Measurements from ENCODE around the gene PPM1H. TPM values are rescaled to one million over a fixed set of nuclear protein-coding genes. Genes with fewer than 3 reads are reported as not detected.

The PPM1H gene
- total RNA-seq, 1 experiment from 2014 or later = 37.1 TPM

GRCh38 chr12:62635649-62636048, 299.3 kb downstream of the PPM1H start:
- peaks cover 40% of the 10 kb centered on the region for H3K27me3 Mint-ChIP-seq (ENCODE audit: low read depth)
- H3K4me3 Mint-ChIP-seq = no peak overlapping the region
- H3K27ac Mint-ChIP-seq = no peak overlapping the region
- DNase-seq (ENCODE audit: low spot score) = no peak
- peaks cover 47% of the 10 kb centered on the region for H3K4me1 Mint-ChIP-seq
- H3K36me3 Mint-ChIP-seq = no peaks in the 10 kb centered on the region
- no peak for ATAC-seq
- CTCF ChIA-PET = no interaction called here
- no peaks in the 10 kb centered on the region for H3K9me3 Mint-ChIP-seq
- POLR2A ChIA-PET = no interaction called here
- TF ChIP-seq PRDM15 (CRISPR knock-in tag; IDR thresholded peaks at IDR 0.05) = no peak
- no peak for TF ChIP-seq STAT6 (CRISPR knock-in tag; conservative IDR thresholded peaks at IDR 0.05; ENCODE audit: low read depth)
- no peak for TF ChIP-seq ZSCAN18 (CRISPR knock-in tag; IDR thresholded peaks at IDR 0.05)
- no peak for TF ChIP-seq ZNF423 (CRISPR knock-in tag; IDR thresholded peaks at IDR 0.05)
- no peak for TF ChIP-seq CREB1 (CRISPR knock-in tag; IDR thresholded peaks at IDR 0.05)
- TF ChIP-seq TEAD4 (CRISPR knock-in tag; IDR thresholded peaks at IDR 0.05) = no peak
- TF ChIP-seq KAT7 (CRISPR knock-in tag; IDR thresholded peaks at IDR 0.05; ENCODE audit: borderline replicate concordance) = no peak
- no peak for TF ChIP-seq ELF4 (CRISPR knock-in tag; IDR thresholded peaks at IDR 0.05; ENCODE audit: low read depth)
- TF ChIP-seq ETV6 (CRISPR knock-in tag; IDR thresholded peaks at IDR 0.05) = no peak
- no peak for TF ChIP-seq IRF1 (CRISPR knock-in tag; IDR thresholded peaks at IDR 0.05)
- TF ChIP-seq HMGA2 (CRISPR knock-in tag; IDR thresholded peaks at IDR 0.05) = no peak

GRCh38 chr12:62632411-62632918, 302.5 kb downstream of the PPM1H start:
- Mint-ChIP-seq H3K36me3 (no peaks in the 10 kb centered on the region), H3K4me1 (peaks cover 67% of the 10 kb centered on the region), H3K27ac (no peak overlapping the region), H3K9me3 (no peaks in the 10 kb centered on the region), H3K4me3 (peak overlapping the region; percentile 73), H3K27me3 (ENCODE audit: low read depth) (peaks cover 52% of the 10 kb centered on the region)
- ChIA-PET POLR2A (no interaction called here), CTCF (interaction anchor here (0.6 to 1.9 kb wide), 11 partner anchors 9 to 192 kb away, joined by 3 to 6 read pairs (median 4); no protein-coding TSS in a partner anchor)
- ATAC-seq = peak; percentile 39
- DNase-seq (ENCODE audit: low spot score) = peak; percentile 61
- TF ChIP-seq HMGA2 (CRISPR knock-in tag; IDR thresholded peaks at IDR 0.05) = no peak
- TF ChIP-seq GRHL2 (CRISPR knock-in tag; IDR thresholded peaks at IDR 0.05; ENCODE audit: insufficient replicate concordance, severe bottlenecking) = no peak
- TF ChIP-seq FOXK1 (CRISPR knock-in tag; IDR thresholded peaks at IDR 0.05) = no peak
- no peak for TF ChIP-seq FOXJ3 (CRISPR knock-in tag; IDR thresholded peaks at IDR 0.05; ENCODE audit: borderline replicate concordance)
- no peak for TF ChIP-seq ZBTB21 (CRISPR knock-in tag; IDR thresholded peaks at IDR 0.05; ENCODE audit: borderline replicate concordance)
- 0 out of 2 replicates have a peak, but pooled peaks have one; percentile 55 for TF ChIP-seq FOXP4 (CRISPR knock-in tag; IDR thresholded peaks at IDR 0.05)
- no peak for TF ChIP-seq JUN (CRISPR knock-in tag; IDR thresholded peaks at IDR 0.05)
- TF ChIP-seq PRDM15 (CRISPR knock-in tag; IDR thresholded peaks at IDR 0.05) = no peak
- TF ChIP-seq CBFB (CRISPR knock-in tag; IDR thresholded peaks at IDR 0.05; ENCODE audit: low read depth) = no peak
- TF ChIP-seq ZNF121 (CRISPR knock-in tag; IDR thresholded peaks at IDR 0.05) = no peak

Measured in WTC11 (cell line).